NAMALWA (cell line): ENCODE results near the gene FAM81A.
A peak's percentile ranks its signal among the peaks of the same experiment; 100 is the strongest.
"Not testable (repeated sequence)": the region's sequence is repeated elsewhere in the genome, so short reads cannot be mapped to it uniquely, and the experiment has no call there.

Source experiments
- DNase-seq: peaks from one replicate; pipeline ENCODE4 v3.0.0-alpha.2; 2015; ENCODE audit warnings: low spot score

FAM81A gene

DNA sequence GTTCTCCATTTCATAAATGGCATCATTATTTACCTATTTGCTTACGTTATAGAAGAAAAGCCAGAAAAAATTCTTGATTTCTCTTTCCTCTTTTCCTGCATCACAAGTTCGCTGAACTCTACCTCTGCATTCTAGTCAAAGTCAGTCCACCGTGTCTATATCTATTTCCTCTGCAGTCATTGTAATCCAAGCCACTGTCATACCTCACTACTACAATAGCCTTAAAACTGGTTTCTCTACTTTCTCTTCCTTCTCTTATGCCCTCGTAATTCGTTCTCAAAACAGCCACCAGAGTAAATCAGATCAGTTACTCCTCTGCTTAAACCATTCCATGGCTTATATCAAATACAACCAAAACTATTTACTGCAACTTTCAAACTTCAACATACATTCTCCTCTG, 13.4 kb upstream of the FAM81A start:
- DNase-seq, result no peak

DNA sequence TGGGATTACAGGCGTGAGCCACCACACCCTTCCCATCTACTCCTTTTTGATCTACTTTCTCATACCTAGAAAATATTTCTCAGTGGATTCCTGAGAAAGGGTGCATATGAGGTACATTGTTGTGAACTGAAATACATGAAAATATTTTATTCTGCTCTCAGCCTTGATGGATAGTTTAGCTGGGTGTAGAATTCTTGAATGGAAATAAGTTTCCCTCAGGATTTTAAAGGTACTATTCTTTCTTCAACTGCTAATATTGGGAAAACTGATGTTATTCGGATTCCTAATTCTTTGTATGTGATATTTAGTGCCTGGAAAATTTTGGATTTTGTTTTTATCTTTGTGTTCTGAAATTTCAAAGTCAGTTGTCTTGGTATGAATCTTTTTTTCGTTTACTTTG, 9.1 kb upstream of the FAM81A start:
- DNase-seq, result not testable (repeated sequence)

DNA sequence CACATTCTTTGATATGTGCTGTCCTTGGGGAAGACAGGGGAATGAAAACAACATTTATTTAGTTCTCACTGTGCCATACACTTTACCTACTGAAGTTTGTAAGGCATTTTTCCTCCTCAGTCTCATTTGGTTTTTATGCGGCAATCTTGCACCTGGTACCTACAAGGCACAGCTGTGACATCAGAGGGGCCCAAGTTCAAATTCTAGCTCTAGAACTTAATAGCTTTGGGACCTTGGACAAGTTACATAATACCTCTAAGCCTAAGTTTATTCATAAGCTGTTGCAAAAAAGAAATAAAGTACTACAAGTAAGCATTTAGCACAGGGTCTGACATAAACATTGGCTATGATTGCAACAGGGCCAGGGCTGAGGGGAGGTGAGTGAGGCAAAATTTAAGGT, 5.6 kb upstream of the FAM81A start:
- DNase-seq, result no peak

DNA sequence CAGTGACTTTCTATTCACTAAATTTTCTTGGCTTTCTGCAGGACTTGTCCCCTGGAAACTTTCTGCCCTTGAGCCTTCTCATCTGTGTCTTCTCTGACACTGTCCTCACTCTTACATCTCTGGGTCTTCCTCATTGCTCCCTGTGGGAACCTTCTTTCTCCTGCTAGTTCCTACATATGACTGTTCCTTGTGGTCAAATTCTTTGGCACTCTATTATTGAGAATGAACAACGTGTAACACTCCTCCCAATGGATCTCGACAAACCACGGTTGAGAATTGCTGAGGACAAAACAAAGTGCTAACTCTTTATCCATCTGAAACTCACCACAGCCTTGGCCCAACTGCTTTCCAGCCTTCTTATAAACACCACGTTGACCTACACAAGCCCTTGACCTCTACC, 3.5 kb upstream of the FAM81A start:
- DNase-seq, result no peak

DNA sequence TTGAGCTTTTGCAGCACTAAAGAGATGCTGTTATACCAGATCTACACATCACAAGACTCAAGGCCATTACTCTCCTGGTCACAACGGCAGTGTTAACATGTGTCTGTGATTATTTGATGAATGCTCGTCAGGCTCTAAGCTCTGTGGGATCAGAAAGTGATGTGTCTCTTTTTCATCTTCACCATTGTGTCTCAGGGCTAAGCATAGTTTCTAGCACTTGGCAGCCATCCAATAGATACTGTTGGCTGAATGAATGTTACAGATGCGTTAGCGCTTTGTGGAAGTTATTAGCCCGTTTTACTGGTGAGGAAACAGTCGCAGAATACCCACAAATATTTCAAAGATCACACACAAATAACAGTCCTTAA, 1.2 kb upstream of the FAM81A start:
- peak; percentile 57 for DNase-seq

DNA sequence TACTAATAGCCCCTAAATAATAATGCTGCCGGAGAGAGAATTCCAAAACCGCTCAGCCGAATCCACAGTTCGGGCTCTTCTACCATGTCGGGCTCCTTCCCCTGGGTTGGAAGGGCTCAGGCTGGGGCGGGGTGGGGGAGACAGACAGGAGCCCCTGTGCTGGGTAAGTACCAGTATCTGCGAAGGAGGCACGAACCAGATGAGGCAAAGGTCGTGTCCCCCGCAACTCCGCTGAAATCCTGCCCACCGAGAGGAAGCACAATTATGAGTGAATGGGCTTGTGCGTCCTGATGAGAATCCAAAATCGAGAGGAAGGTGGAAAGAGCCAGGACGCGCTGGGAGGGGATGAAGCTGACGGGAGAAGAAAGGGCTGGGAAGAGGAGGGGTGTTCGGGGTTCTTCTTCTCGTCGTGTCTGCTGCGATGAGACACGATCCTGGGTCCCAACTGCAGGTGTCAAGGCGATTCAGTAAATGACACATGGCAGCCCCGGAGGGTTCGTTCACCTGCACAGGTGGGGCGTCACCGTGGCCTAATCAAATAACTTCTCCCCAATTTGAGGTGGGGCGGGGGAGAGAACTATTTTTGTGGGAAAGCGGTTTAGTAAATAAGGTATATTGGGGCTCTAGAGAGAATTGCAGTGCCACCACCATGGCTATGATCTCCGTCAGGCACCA, 707 bp upstream of the FAM81A start:
- no peak for DNase-seq

DNA sequence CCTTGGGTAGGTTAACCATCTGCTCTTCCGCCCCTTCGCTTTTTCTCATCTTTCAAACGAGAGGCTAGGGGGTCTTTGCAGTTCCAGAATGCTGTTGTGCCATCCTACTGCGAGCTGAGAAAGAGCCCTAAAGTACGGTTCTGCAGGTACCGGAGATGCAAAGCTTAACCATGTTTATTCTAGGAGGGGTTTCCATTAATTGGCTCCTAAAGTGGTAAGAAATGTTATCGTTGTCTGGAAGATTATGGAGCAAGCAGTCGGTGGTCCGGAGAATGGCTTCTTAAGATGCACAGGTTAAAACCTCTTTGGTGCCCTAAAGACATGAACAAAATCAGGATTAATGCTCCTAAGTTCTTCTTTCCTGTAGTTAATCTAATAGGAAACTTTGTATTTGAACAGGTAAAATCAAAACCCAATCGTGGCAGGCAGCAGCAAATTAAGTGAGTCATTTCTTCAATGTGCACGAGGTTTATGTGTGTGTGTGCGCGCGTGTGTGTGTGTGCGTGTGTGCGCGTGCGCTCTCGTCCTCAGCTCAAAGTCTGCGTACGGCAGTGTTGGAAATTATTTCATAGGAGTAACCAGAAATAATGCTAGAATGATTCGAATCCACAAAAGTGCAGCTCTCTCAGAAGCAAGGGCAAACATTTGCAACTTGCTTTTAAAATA, 772 bp downstream of the FAM81A start:
- DNase-seq, result no peak

DNA sequence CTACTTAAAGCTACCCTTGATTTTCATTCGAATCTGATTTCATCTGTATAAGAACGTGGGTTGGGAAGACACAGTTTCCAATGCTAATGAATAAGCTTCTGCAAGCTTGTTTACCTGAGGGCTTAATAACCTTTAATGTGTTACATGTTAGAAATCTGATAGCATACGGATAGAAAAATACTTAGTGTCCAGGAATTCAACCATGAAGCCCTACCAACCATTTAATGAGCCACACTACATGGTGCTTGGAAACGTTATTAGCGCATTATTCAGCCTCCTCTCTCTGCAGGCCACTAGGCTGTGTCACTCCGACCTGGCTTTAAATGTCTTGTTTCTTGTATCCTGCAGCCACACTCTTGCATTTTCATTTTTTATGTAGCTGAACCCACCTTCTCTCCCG, 1.6 kb downstream of the FAM81A start:
- no peak for DNase-seq

DNA sequence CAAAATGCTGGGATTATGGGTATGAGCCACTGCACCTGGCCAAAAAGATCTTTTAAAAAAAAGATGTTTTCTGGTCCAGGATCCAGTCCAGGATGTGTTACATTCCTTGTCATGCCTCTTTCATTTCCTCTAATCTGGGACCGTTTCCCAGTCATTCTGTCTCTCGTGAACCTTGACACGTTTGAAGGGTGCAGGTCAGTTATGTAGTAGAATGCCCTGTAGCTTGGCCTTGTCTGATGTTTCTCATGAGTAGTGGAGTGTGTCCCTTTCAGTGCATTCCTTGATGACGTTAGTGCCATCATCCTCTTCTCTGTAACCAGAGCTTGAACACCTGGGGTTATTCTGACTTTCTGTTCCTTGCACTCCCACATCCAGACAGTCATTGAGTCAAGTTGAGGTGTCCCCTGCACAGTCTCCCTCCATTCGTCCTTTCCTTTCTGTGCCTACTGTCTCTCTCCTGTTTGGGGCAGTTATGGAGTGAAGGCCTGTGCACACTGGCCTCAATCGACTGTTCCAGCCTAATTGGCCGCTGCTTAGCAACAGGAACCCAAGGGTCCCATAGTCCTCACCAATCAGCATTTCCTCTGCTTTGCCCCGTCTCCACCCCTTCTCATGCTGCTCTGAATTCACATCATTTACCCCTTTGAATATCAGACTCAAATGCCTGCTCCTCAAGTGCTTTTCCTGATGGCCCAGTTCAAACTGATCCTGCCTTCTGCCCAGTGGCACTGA, 5.5 kb downstream of the FAM81A start:
- no peak for DNase-seq

DNA sequence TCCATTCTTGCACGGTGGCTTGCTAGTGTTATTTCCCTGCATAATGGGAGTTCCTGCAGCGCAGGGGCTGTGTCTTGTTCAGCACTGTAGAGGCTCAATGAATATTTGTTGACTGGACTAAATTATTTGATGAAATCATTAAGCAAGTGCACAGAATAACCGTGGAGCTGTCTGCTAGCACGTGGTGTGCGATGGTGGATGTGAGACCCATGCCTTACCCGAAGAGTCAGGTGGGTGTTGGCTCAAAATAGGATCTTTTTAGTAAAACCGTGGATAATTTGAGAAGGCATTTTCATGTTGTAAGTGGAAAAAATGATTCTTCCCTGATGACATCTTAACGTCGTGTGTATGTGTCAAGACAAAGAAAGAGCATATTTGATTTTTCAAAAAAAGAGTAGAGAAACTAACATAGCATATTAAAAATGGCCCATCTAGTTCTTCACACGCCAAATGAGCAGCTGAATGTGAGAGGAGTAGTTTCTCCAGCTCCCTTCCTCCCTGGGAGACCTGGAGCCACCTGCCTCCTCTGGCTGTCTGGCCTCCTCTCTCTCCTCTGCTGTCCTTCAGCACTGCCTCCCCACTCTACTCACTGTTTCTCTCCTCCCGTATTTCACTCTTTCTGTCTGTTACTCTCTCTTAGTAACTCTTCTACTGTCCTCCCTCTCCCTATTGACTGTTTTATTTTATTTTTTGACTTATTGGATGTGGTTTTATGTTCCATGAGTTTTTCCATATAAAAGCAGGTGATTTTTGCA, 6.3 kb downstream of the FAM81A start:
- DNase-seq, result no peak

DNA sequence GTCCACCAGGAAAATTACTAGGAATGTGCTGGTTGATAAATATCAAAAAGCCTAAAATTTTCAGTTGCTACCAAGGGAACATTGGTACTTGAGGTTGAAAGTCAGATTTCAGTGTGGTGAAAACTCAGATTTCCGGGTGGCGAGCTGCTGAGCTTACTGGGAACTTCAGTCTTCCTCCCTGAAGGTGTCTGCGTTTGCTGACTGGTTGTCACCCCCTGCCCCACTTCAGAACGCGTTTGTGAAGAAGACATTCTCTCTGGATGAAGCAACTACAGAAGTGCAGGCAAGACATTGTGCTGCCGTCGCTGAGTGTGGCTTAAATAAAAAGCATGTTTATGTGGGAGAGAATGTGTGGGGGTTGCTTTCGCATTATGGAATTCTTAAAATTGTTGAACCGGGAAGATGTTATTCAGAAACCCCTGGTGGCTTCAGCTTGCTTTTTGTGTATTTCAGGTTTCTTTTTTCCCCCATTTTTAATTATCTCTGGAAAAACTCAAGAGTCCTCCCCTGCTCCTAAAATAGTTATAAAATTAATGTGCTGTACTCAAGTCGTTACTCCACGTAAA, 7.1 kb downstream of the FAM81A start:
- DNase-seq, result no peak

DNA sequence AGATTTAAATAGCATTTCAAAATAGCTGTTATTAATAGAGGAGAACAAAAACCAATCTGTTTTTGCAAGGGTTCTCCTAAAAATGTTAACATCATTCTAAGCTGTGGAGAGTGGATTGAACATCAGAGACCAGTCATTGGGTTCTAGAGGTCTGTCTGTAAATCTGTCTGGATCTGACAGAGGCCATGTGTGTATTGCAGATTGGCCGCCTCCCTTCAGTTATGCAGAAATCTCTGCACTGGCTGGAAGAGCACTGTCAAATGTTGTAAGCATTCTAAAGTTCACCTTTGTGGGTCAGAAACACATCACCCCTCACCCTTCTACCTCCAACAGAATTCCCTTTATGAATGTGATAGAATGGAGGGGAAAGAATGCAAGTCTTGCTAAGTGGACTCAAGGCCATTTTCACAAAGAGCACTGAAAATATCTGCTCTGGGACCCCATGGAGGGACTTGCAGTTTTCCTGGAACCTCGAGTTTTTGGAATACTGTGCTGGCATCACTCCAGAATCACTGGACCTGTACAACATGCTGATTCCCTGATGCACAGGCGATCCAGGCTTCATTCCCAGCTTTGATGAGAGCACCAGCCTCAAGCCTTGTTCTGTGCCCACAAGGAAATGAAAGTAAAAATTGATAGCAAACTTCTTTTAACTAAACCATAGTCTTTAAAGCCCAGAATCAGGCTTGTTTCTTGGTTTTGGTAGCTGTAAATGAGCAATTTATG, 8.4 kb downstream of the FAM81A start:
- DNase-seq, result no peak

DNA sequence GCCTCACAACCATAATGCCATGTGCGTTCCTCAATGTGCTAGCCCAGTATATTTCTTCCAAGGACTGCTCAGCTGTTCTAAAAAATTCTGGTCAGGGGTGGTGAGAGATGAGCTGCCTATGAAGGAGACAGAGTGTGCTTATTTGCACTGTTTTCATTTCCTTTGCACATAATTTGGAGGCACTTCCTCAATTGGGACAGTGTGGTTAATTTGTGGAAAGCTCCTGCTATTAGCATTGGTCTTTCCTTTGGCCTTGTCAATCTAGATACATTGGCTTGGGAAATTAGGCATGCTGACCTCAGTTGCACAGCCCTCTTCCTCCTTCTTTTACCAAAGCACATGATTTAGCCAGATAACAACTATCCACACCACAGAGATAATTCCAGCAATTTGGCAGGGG, 9.4 kb downstream of the FAM81A start:
- DNase-seq, result no peak

DNA sequence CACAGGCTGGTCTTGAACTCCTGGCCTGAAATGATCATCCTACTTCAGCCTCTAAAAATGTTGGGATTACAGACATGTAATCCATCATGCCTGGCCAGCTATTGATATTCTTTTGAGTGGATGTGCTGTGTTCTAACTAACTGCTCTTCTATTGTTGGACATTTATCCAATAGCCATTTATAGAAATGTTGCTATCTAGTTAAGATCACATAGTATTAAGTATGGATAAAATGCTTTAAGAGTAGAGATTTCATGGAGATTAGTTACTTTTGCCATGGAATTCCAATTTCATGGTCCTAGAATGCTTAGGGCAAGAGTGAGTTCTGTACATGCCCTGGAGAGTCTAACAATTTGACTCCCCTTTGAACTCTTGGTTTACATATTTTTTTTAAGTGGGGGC, 10.9 kb downstream of the FAM81A start:
- DNase-seq, result no peak

DNA sequence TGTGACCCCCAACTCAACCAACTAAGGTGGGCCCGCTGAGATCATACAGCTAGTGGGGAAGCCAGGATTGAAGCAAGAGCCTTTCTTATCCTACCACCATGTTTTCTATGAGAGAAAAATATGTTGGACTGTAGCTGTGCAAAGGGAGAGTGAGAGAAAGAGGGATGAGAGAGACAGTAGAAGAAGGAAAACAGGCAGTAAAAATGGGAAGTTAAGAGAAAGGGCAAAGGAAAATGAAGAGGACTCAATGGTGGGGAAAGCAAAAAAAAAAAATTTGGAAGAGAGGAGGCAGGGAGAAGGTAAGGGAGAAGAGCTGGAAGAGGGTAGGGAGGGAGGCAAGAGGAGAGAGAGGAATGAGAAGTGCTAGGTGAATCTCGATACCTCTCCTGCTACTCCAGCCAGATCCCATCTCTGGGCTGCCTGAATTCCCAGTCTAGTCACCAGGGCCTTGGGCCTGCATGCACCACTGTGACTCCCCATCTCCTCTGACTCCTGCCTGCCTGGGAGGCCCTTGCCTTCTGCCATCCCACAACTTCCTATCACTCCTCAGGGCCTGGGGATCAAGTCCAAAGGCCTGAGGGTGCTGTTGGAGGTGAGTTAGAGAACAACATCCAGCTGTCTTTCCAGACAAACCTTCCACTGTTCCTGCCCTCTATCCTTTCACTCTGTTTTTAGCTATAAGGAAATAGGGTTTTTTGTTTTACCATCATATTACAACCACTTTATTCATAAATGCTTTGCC, 15.7 kb downstream of the FAM81A start:
- no peak for DNase-seq

DNA sequence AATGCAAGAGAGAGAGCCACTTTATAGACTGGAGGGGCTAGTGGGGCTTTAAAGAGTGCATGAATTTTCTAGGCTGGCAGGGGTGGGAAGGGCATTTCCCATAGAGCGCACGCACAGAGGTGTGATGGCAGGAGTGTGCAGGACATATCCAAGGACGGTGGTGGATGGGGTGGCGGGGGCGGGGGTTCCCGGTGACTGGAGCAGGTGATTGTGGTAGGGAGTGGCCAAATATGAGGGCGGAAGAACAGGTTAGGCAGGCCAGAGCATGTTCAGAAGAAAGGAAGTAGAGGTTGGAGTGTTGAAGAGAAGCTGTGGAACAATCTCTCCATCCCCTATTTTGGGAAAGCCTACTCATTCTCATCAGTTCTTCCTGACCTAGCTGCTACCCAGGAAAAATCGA, 18.1 kb downstream of the FAM81A start:
- DNase-seq, result no peak

DNA sequence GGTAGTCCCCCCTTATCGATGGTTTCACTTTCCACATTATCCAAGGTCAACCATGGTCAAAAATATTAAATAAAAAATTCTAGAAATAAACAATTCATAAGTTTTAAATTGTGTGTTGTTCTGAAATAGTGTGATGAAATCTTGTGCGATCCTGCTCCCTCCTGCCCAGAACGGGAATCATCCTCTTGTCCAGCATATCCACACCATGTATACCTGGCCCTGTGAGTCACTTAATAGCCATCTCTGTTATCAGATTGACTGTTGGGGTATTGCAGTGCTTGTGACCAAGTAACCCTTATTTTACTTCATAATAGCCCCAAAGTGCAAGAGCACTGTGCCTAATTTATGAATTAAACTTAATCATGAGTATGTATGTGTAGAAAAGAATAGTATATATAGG, 19.1 kb downstream of the FAM81A start:
- no peak for DNase-seq

DNA sequence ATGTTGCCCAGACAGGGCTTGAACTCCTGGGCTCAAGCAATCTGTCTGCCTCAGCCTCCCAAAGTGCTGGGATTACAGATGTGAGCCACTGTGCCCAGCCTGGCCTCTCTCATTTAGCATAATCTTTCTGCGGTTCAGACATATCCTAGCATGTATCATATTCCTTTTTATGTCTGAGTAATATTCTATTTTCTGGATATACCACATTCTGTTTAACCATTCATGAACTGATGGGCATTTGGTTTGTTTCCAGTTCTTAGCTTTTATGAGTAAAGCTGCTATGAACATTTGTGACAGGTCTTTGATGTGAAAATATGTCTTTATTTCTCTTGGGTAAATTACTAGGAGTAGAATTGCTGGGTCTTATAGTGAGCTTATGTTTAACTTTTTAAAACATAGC, 23.5 kb downstream of the FAM81A start:
- DNase-seq, result no peak

DNA sequence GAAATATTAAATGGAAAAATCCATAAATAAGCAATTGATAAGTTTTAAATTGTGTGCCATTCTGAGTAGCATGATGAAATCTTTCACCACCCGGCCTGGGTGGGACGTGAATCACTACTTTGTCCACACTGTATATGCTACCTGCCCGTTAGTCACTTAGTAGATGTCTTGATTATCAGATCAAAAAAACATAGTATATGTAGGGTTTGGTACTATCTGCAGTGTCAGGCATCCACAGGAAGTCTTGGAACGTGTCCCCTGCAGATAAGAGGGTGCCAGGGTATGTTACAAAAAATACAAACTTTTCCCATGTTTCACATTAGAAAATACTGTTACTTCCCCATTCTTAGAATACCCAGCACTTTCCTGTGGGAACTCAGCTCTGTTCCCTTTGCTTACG, 35.2 kb downstream of the FAM81A start:
- DNase-seq, result no peak

DNA sequence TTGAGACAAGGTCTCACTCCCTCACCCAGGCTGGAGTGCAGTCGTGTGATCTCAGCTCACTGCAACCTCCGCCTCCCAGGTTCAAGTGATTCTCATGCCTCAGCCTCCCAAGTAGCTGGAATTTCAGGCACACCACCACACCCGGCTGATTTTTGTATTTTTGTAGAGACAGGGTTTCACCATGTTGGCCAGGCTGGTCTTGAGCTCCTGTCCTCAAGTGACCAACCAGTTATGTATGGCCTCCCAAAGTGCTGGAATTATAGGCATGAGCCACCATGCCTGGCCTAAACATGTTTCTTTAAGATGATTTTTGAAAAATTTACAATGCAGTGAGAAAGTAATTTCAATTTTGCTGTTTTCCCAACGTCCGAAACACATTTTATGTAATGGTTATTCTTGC, 37.2 kb downstream of the FAM81A start:
- DNase-seq, result not testable (repeated sequence)

DNA sequence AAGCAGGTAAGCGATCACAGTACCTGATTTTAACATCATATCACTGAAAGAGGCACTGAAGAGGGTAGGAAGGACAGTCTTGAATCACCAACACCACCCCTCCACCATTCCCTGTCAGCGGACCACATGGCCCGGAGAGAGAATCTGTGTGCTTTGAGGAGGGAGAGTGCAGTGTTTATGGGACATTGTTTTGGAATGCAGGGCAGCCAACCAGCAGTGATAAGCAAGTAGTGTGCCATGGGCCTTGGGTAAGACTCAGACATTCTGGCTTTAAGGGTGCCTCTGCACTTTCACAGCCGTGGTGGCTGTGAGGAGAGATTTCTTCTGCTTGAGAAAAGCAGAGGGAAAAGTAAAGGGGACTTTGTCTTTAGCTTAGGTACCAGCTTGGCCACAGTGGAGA, 46.4 kb downstream of the FAM81A start:
- no peak for DNase-seq
